Measurements from ENCODE around the gene SMIM28.
"Not testable (repeated sequence)": the region's sequence is repeated elsewhere in the genome, so short reads cannot be mapped to it uniquely, and the experiment has no call there.

Gene SMIM28

GRCh38 chr6:138405816-138406413, 28.2 kb downstream of the SMIM28 start:
- no peak for DNase-seq (ENCODE audit: low read depth)

- DNase-seq (ENCODE audit: low read depth), result no peak
Observed at GRCh38 chr6:138406443-138406842, 28.7 kb downstream of the SMIM28 start.

- DNase-seq (ENCODE audit: low read depth), result peak; percentile 38
Observed at GRCh38 chr6:138410048-138410735, 32.5 kb downstream of the SMIM28 start.

- DNase-seq (ENCODE audit: low read depth), result peak; percentile 46
Observed at GRCh38 chr6:138410972-138411880, 33.5 kb downstream of the SMIM28 start.

- DNase-seq (ENCODE audit: low read depth), result no peak
Observed at GRCh38 chr6:138415125-138415524, 37.4 kb downstream of the SMIM28 start.

GRCh38 chr6:138416206-138416605, 38.5 kb downstream of the SMIM28 start:
- no peak for DNase-seq (ENCODE audit: low read depth)

- no peak for DNase-seq (ENCODE audit: low read depth)
Observed at GRCh38 chr6:138417493-138418117, 39.9 kb downstream of the SMIM28 start.

GRCh38 chr6:138418118-138418742, 40.5 kb downstream of the SMIM28 start:
- DNase-seq (ENCODE audit: low read depth), result no peak

GRCh38 chr6:138419766-138420165, 42.1 kb downstream of the SMIM28 start:
- DNase-seq (ENCODE audit: low read depth), result no peak

GRCh38 chr6:138420356-138420755, 42.7 kb downstream of the SMIM28 start:
- no peak for DNase-seq (ENCODE audit: low read depth)

GRCh38 chr6:138421089-138421488, 43.4 kb downstream of the SMIM28 start:
- DNase-seq (ENCODE audit: low read depth), result no peak

GRCh38 chr6:138421608-138422007, 43.9 kb downstream of the SMIM28 start:
- no peak for DNase-seq (ENCODE audit: low read depth)

- no peak for DNase-seq (ENCODE audit: low read depth)
Observed at GRCh38 chr6:138422861-138423260, 45.2 kb downstream of the SMIM28 start.

GRCh38 chr6:138424004-138424904, 46.5 kb downstream of the SMIM28 start:
- DNase-seq (ENCODE audit: low read depth), result no peak

GRCh38 chr6:138425256-138425655, 47.6 kb downstream of the SMIM28 start:
- DNase-seq (ENCODE audit: low read depth), result not testable (repeated sequence)

GRCh38 chr6:138426500-138427123, 48.9 kb downstream of the SMIM28 start:
- no peak for DNase-seq (ENCODE audit: low read depth)

- no peak for DNase-seq (ENCODE audit: low read depth)
Observed at GRCh38 chr6:138427701-138428100, 50.0 kb downstream of the SMIM28 start.

GRCh38 chr6:138428944-138429598, 51.4 kb downstream of the SMIM28 start:
- peak; percentile 24 for DNase-seq (ENCODE audit: low read depth)

GRCh38 chr6:138429761-138430160, 52.1 kb downstream of the SMIM28 start:
- no peak for DNase-seq (ENCODE audit: low read depth)

All from non-pigmented ciliary epithelial cell (primary cell).